Fibroblast of pulmonary artery (primary cell): ENCODE data around the gene SLC34A1.
A peak's percentile ranks its signal among the peaks of the same experiment; 100 is the strongest.

ENCODE experiments used
- DNase-seq: peaks from one replicate; pipeline ENCODE4 v3.0.0-alpha.2; 2010; ENCODE audit warnings: low read depth
- H3K4me3 ChIP-seq: replicated peaks from 2 replicates; pipeline ENCODE4 v1.5.1; 2011; ENCODE audit warnings: low read depth, mild to moderate bottlenecking, control low read depth, low read length, moderate library complexity
- CTCF ChIP-seq: IDR thresholded peaks from 2 replicates; pipeline ENCODE4 v1.5.1; 2011; ENCODE audit warnings: mild to moderate bottlenecking, control low read depth, low read length, inconsistent platforms; ENCODE audit errors: missing control alignments

The SLC34A1 gene

DNA sequence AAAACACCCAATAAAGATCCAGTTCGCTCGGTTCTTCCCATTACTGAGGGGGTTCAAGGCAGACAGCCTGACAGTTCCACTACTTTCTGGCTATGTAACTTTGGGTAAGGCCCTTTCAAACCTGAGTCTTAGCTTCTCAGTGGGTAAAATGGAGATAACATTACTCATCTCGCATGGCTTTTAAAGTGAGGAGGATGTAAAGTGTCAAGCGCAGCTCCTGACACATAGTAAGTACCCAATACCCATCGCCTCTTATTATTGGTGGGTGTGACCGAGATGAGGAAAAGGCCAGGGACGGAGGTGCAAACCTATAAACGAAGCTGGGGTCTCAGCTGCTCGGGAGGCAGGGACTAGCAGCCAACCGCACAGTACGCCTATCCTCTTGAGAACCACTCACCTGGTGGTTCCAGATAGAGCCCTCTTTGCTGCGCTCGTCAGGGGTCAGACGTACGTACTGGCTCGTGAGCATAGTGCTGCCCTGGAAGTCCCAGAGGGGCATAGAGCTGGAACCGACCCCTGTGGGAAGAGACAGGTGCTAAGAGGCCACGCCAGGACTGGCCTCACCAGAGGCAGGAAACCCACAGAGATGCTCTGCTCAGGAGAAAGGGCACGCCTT is 33.4 kb upstream of the SLC34A1 start:
- peak overlapping the region; percentile 100 for H3K4me3 ChIP-seq
- DNase-seq = no peak
- TF ChIP-seq CTCF = no peak

DNA sequence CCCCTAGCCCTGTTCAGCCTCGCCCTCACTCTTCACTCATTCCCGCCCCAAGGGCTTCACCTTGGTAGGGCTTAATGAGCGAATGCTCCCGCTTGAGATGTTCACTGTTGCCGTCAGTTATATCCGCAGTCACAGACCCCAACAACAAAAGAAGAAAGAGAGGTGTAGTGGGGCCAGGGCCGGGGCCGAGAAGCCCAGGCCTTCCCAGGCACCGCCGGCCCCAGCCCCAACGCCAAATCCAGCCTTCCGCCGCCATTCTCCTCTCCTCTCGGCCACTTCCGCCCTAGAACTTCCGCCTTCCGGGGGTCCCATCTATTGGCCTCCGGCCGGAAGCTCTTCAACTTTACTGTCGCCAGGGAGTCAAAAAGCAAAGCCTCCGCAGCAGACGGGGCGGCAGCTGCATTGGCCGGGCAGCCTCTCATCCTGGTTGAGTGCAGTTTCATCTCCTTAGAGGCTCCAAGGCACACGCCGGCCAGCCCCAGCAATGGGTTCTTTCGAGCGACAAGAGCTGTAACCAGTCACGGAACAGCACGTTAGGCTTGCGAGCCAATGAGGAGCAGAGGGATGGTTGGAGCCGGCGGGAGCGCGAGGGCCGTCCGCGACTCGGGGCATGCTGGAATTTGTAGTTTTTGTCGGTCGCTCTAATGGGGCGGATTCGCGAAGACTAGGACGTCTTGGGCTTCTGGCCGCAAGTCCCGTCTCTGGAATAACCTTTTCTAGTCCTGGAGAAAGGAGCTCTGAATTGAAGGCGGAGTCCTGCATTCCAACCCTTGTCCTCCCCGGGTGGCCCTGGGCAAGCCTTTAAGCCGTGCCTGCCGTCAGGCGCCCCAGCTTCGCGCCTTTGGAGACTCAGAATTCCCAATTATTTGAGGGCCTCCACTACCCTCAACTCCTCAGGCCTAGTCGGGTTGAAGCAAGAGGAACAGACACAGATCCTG is 32.6 kb upstream of the SLC34A1 start, which contains the start of gene LMAN2:
Gene LMAN2 (minus strand): TSS at position 277 of the 938 bp plus-strand sequence. CDS start 21 bp downstream, at position 256.
- no peak for TF ChIP-seq CTCF
- peak; percentile 97 for DNase-seq

DNA sequence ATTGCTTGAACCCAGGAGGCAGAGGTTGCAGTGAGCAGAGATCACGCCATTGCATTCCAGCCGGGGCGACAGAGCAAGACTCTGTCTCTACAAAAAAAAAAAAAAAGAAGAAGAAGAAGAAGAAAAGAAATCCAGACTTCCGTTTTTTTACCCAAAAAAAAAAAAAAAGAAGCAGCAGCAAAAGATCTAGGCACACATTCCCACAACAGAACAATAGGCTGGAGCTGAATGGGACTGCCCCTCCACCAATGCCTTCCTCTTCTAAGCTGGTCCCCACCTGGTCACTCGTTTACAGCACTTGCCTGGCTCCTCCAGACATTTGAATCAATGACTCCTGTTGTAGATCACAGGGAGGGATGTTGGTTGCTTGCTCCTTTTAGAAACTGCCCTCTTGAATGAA is 31.1 kb upstream of the SLC34A1 start:
- TF ChIP-seq CTCF = no peak
- H3K4me3 ChIP-seq = no peak overlapping the region
- DNase-seq = no peak

More for the DNA sequence above, 32.6 kb upstream of the SLC34A1 start, which contains the start of gene LMAN2:
- H3K4me3 ChIP-seq = peak within 1 kb of the TSS; percentile 100

DNA sequence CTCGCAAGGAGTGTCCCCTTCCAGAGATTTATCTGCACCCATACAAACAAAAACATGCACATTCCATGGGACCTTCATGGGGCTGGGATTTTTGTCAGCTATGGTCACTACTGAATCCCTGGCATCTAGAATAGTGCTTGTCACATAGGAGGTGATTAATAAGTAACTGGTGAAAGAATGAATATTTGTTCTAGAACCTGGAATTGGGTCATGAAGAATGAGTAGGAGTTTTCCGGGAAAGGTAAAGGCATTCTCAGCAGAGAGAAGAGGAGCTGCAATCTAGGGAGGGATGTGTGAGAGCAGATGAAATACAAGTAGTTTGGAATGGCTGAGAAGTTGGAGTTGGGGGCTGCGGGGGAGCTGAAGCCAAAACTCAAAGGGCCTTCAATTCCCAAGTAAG is 30.0 kb upstream of the SLC34A1 start:
- no peak overlapping the region for H3K4me3 ChIP-seq
- no peak for TF ChIP-seq CTCF
- DNase-seq = no peak

GRCh38 chr5:177354711-177355110 is 29.5 kb upstream of the SLC34A1 start:
- no peak overlapping the region for H3K4me3 ChIP-seq
- no peak for TF ChIP-seq CTCF
- DNase-seq = no peak

DNA sequence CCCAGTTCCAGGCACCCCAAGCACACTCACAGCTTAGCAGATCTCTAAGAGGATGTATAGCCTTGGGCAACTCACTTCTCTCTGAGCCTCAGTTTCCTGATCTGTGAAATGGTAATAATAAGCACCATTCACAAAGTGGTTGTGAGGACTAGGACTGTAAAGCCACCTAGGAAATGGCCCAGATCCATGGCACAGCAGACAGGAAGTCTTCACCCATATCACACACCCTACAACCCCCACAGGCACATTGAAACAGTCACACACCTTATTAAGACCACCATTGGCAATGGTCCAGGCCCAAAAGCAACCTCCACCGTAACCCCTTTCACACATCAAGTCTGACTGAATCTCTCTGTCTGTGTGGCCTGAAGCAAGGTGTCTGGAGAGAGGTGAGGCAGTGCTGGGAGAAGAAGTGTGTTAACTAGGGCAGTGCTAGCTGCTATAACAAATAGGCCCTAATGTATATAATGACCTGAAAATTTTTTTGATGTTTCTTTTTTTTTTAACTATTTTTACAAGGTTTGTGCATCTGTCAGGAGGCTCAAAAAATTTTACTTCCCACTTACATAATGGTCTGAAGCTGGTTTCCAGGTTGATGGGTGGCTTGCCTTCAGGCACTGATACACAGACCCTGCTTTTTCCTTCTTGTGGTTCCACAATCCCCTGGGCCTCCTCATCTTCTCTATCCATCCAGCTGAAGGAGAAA is 28.9 kb upstream of the SLC34A1 start:
- TF ChIP-seq CTCF = no peak
- no peak for DNase-seq
- H3K4me3 ChIP-seq = no peak overlapping the region
